Glomerular visceral epithelial cell (primary cell): Measurements from ENCODE around the gene OBSL1.
A peak's percentile ranks its signal among the peaks of the same experiment; 100 is the strongest.

Experiments used
- DNase-seq: peaks from one replicate; pipeline ENCODE4 v3.0.0-alpha.2; 2016; ENCODE audit errors: extremely low spot score

OBSL1 gene

GRCh38 chr2:219513787-219514186 lies 57.6 kb downstream of the OBSL1 start:
- DNase-seq, result no peak

DNA sequence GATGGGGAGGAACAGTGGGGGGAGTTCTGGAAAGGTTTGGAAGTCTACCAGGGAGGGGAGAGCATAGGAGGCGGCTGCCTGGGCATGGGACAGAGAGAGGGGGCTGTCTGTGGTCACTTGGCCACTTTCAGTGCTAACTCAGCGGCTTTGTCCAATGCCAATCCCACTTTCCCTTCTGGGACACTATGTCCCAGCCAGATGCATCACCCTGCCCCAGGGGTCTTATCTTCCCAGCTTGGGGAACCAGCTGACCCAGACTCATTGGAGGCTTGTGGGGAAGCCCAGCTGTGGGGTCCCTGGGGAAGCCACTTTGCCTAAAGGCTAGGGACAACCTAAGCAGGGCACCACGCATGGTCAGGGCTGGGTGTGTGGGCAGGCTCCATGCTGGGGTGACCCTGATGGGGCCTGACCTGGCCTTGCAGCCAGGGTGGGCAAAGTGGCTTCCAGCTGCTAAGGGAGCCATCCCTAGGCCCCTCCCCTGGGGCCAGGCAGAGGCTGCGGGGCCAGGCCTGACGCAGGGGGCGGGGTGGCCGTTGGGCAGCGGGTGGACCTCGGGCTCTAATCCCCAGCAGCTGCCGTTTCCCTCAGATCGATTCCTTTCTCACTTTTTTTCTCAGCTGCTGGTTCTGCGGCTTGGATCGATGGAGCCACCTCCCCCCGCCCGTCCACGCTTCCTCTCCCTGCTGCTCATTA lies 58.7 kb downstream of the OBSL1 start:
- DNase-seq, result no peak

DNA sequence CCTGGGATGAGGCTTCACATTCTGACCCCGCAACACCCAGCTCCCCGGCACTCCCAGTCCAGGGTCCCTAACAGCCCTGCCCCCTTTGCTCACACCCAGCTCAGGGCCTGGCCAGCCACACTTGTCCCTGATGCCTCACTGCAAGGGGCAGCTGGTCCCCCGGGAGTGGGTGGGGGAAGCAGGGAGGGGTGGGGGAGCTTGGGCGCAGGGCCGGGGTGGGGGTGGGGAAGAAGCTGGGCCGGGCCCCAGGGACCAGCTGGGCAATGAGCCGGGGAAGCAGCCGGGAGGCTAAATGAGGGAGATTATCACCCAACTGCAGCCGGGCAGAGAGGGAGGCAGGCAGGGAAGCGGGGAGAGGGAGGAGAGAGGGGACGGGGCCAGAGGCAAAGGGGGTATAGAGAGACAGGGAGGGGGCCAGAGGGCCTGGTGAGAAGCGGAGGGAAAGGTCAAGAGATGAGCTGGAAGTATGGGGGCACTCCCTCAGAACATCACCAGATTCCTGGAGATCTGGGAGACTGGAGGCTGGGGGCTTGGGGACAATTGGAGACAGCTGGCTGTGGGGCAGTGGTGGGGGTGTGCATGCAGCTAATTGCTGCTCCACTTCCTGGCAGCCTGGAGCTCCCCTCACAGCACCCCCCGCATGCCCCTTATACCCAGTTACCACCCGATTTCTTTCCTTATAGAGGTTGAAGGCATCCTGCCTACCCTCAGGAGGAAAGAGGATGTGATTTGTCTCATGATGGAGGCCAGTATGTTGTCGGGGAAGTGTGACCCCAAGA lies 59.6 kb downstream of the OBSL1 start:
- DNase-seq, result no peak

DNA sequence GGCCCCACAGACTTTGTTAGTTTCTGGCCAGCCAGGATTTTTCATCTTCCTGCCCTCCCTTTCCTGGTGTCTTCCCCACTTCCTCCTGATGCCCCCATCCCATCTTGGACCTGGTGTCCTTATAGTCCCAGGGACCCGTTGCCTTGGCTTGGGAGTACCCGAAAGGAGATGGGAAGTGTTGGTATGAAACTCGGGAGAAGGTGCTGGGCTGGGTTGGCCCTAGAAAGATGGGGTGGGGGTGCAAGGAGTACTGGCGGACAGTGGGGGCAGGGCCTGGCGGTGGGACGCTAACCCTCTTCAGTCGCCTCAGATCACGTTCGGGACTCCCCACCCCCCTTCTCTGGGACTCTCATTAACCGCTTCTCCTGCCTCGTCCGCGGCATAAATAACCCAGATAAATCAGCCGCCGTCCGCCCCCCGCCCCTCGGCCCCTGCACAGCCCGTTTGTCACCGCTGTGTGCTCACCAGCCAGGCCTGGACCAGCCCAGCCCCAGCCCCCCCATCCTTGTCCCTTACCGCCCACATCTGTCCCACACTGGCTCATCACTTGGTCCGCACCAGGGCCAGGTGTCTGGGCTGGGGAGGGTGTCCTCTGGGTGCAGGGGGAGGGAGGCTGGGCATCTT lies 60.7 kb downstream of the OBSL1 start:
- no peak for DNase-seq

DNA sequence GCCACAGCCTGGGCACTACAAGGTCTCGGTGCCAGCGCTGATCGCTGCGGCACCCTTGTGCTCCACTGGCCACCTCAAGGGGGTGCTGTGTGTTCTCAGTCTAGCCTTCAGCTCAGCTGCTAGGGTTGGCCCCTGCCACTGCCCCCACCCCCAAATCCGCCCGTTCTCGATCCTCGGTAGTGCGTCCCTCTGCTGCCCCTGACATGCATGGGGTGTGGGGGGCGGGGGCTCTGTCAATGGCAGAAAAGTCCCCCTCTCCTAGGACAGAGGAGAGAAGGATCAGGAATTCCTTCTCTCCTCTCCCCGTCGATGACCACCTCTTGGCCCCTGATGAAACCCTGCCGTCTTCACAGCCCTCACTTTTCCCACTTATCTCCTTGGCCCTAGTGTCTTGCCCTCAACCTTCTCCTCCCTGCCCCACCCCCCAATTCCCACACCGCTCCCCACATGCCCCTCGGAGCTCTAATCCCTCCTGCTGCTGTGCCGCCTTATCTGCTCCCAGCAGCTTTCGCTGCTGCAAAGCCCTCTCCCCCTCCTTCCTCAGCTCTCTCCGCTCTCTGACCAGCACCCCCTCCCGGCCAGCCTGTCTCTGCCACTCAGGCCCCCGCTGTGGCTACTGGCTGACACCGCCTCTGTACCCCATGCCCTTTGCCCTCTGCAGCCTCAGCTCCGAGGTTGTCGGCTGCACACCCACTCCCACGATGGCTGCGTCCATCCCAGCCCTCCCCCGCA lies 61.4 kb downstream of the OBSL1 start:
- peak; percentile 56 for DNase-seq

DNA sequence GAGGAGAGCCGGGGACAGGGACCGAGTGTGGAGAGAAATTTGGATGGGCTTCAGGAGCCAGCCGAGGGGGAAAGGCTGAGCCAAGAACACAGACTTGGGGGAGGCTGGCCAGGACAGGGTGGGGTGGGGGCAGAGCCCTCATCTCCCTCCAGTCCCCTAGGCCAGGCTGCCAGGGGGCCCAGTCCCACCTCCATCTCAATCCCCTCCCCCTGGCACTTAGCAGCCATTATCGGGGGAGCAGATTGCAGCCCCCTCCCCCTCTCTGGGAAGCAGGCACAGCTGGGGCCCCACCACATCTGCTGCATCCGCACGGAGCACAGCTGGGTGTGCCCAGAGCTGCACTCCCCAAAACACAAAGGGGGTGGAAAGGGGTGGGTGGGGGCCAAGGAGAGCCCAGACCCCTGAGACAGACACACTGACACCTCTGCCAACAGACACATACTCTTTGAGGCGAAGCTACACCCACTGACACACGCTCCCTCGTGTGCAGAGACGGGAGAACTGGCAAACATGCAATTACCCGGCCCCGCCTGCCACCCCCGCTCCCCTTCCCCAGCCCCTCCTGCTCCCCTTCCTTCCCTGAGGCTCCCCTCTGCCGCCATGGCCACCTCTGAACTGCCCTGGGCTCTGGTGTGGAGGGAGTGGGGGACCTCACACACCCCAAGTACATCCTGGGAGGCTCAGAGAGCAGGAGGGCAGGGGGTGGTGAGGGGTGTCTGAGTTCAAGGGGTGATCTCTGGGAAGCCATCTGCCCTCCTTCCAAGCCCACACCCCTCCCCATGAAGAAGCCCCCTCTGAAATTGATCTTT lies 62.2 kb downstream of the OBSL1 start:
- no peak for DNase-seq

DNA sequence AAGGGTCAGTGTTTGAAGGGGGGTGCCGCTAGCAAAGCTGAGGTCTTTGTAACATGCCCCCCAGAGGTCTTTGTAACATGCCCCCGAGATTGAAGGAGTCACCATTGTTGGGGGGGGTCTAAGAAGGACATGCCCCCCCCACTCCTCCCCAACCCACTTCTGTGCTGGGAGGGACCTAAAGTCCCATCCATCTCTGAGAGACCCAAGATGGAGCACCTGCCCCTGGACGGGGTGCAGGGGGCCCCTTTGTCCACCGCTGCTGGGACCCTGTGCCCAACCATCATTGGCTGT lies 63.0 kb downstream of the OBSL1 start:
- no peak for DNase-seq

GRCh38 chr2:219507581-219508443 lies 63.5 kb downstream of the OBSL1 start:
- DNase-seq, result no peak

DNA sequence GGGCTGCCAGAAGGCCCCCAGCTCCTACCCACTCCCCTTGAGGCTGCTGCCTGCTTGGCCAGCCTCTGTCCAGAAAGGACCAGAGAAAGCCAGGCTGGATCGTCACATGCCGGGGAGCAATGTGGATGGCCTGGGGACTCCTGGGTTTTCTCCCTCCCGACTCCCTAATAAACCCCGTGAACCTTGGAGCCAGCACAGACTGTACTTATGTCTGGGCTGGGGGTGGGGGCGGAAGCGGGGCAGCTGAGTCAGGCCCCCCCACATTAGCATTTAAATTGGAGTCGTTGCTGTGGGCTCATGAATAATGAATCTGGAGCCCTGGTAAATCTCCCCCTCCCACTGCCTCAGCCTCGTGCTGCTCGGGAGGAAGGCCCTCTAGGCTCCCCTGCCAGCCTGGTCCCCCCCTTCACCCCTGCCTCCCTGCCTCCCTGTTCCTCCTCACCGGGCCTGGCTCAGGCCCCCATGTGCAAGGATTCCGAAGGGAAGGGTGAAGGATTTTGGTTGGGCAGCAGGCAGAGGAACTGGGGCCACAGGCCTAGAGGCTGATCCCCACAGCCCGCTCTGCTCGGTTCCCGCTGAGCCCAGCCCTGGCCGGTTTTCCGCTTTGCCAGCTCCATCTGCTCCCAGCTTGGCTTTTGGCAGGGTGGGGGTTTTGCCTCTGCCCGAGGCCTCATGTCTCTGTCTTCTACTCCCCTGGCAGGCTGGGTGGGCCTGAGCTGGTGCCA lies 64.4 kb downstream of the OBSL1 start:
- DNase-seq, result no peak

- no peak for DNase-seq
Observed at GRCh38 chr2:219506153-219506801, 65.1 kb downstream of the OBSL1 start.

- no peak for DNase-seq
Observed at GRCh38 chr2:219505585-219505984, 65.8 kb downstream of the OBSL1 start.

- DNase-seq, result no peak
Observed at GRCh38 chr2:219502618-219503017, 68.7 kb downstream of the OBSL1 start.

- no peak for DNase-seq
Observed at GRCh38 chr2:219501849-219502248, 69.5 kb downstream of the OBSL1 start.
